ENCODE measurements around the gene CAMTA1.

Gene CAMTA1

GRCh38 chr1:7541629-7542028 lies 756.4 kb downstream of the CAMTA1 start:
- H3K27ac ChIP-seq (ENCODE audit: insufficient read depth, low read depth, low read length, poor library complexity, severe bottlenecking): no peak overlapping the region
- WGBS, 2 experiments: 90 to 92% methylated on average over 11 of the region's 11 CpGs
- peaks cover 6% of the 10 kb centered on the region for H3K4me1 ChIP-seq (ENCODE audit: control insufficient read depth, insufficient read depth, low read length)
- H3K36me3 ChIP-seq (ENCODE audit: control insufficient read depth, insufficient read depth, low read length): no peaks in the 10 kb centered on the region
- no peaks in the 10 kb centered on the region for H3K27me3 ChIP-seq (ENCODE audit: control insufficient read depth, insufficient read depth, low read length, poor library complexity, severe bottlenecking)
- H3K9me3 ChIP-seq (ENCODE audit: control insufficient read depth, low read length): no peaks in the 10 kb centered on the region
- no peak overlapping the region for H3K4me3 ChIP-seq (ENCODE audit: insufficient read depth, low read depth, low read length)

- Histone ChIP-seq H3K27me3 (ENCODE audit: control insufficient read depth, insufficient read depth, low read length, poor library complexity, severe bottlenecking) (no peaks in the 10 kb centered on the region), H3K36me3 (ENCODE audit: control insufficient read depth, insufficient read depth, low read length) (no peaks in the 10 kb centered on the region), H3K9me3 (ENCODE audit: control insufficient read depth, low read length) (no peaks in the 10 kb centered on the region), H3K27ac (ENCODE audit: insufficient read depth, low read depth, low read length, poor library complexity, severe bottlenecking) (no peak overlapping the region), H3K4me1 (ENCODE audit: control insufficient read depth, insufficient read depth, low read length) (no peaks in the 10 kb centered on the region), H3K4me3 (ENCODE audit: insufficient read depth, low read depth, low read length) (no peak overlapping the region)
- WGBS, 2 experiments: 93 to 94% methylated on average over 3 of the region's 3 CpGs
Observed at GRCh38 chr1:7543718-7544090, 758.5 kb downstream of the CAMTA1 start.

- WGBS, 2 experiments: 77 to 78% methylated on average over 10 of the region's 10 CpGs
- H3K4me3 ChIP-seq (ENCODE audit: insufficient read depth, low read depth, low read length): no peak overlapping the region
- H3K4me1 ChIP-seq (ENCODE audit: control insufficient read depth, insufficient read depth, low read length): peaks cover 2% of the 10 kb centered on the region
- no peak overlapping the region for H3K27ac ChIP-seq (ENCODE audit: insufficient read depth, low read depth, low read length, poor library complexity, severe bottlenecking)
- no peaks in the 10 kb centered on the region for H3K36me3 ChIP-seq (ENCODE audit: control insufficient read depth, insufficient read depth, low read length)
- H3K27me3 ChIP-seq (ENCODE audit: control insufficient read depth, insufficient read depth, low read length, poor library complexity, severe bottlenecking): no peaks in the 10 kb centered on the region
- no peaks in the 10 kb centered on the region for H3K9me3 ChIP-seq (ENCODE audit: control insufficient read depth, low read length)
Observed at GRCh38 chr1:7549277-7550161, 764.3 kb downstream of the CAMTA1 start.

GRCh38 chr1:7550261-7550865 lies 765.1 kb downstream of the CAMTA1 start:
- Histone ChIP-seq H3K27ac (ENCODE audit: insufficient read depth, low read depth, low read length, poor library complexity, severe bottlenecking) (no peak overlapping the region), H3K27me3 (ENCODE audit: control insufficient read depth, insufficient read depth, low read length, poor library complexity, severe bottlenecking) (no peaks in the 10 kb centered on the region), H3K9me3 (ENCODE audit: control insufficient read depth, low read length) (no peaks in the 10 kb centered on the region), H3K36me3 (ENCODE audit: control insufficient read depth, insufficient read depth, low read length) (no peaks in the 10 kb centered on the region), H3K4me1 (ENCODE audit: control insufficient read depth, insufficient read depth, low read length) (peaks cover 2% of the 10 kb centered on the region), H3K4me3 (ENCODE audit: insufficient read depth, low read depth, low read length) (no peak overlapping the region)
- WGBS, 2 experiments: 80 to 84% methylated on average over 8 of the region's 8 CpGs

GRCh38 chr1:7550981-7551380 lies 765.7 kb downstream of the CAMTA1 start:
- Histone ChIP-seq H3K4me1 (ENCODE audit: control insufficient read depth, insufficient read depth, low read length) (peaks cover 2% of the 10 kb centered on the region), H3K9me3 (ENCODE audit: control insufficient read depth, low read length) (no peaks in the 10 kb centered on the region), H3K27me3 (ENCODE audit: control insufficient read depth, insufficient read depth, low read length, poor library complexity, severe bottlenecking) (no peaks in the 10 kb centered on the region), H3K36me3 (ENCODE audit: control insufficient read depth, insufficient read depth, low read length) (no peaks in the 10 kb centered on the region), H3K27ac (ENCODE audit: insufficient read depth, low read depth, low read length, poor library complexity, severe bottlenecking) (no peak overlapping the region), H3K4me3 (ENCODE audit: insufficient read depth, low read depth, low read length) (no peak overlapping the region)
- WGBS, 2 experiments: 85 to 89% methylated on average over 6 of the region's 6 CpGs

GRCh38 chr1:7551442-7551841 lies 766.2 kb downstream of the CAMTA1 start:
- no peak overlapping the region for H3K4me3 ChIP-seq (ENCODE audit: insufficient read depth, low read depth, low read length)
- H3K4me1 ChIP-seq (ENCODE audit: control insufficient read depth, insufficient read depth, low read length): peaks cover 2% of the 10 kb centered on the region
- no peaks in the 10 kb centered on the region for H3K36me3 ChIP-seq (ENCODE audit: control insufficient read depth, insufficient read depth, low read length)
- WGBS, 2 experiments: 65 to 66% methylated on average over 8 of the region's 8 CpGs
- H3K27me3 ChIP-seq (ENCODE audit: control insufficient read depth, insufficient read depth, low read length, poor library complexity, severe bottlenecking): no peaks in the 10 kb centered on the region
- H3K27ac ChIP-seq (ENCODE audit: insufficient read depth, low read depth, low read length, poor library complexity, severe bottlenecking): no peak overlapping the region
- no peaks in the 10 kb centered on the region for H3K9me3 ChIP-seq (ENCODE audit: control insufficient read depth, low read length)

GRCh38 chr1:7552402-7552801 lies 767.1 kb downstream of the CAMTA1 start:
- Histone ChIP-seq H3K4me3 (ENCODE audit: insufficient read depth, low read depth, low read length) (no peak overlapping the region), H3K27me3 (ENCODE audit: control insufficient read depth, insufficient read depth, low read length, poor library complexity, severe bottlenecking) (no peaks in the 10 kb centered on the region), H3K4me1 (ENCODE audit: control insufficient read depth, insufficient read depth, low read length) (peaks cover 2% of the 10 kb centered on the region), H3K27ac (ENCODE audit: insufficient read depth, low read depth, low read length, poor library complexity, severe bottlenecking) (no peak overlapping the region), H3K9me3 (ENCODE audit: control insufficient read depth, low read length) (no peaks in the 10 kb centered on the region), H3K36me3 (ENCODE audit: control insufficient read depth, insufficient read depth, low read length) (no peaks in the 10 kb centered on the region)
- WGBS, 2 experiments: 80 to 83% methylated on average over 9 of the region's 9 CpGs

GRCh38 chr1:7553042-7553690 lies 767.9 kb downstream of the CAMTA1 start:
- Histone ChIP-seq H3K36me3 (ENCODE audit: control insufficient read depth, insufficient read depth, low read length) (no peaks in the 10 kb centered on the region), H3K27ac (ENCODE audit: insufficient read depth, low read depth, low read length, poor library complexity, severe bottlenecking) (no peak overlapping the region), H3K4me3 (ENCODE audit: insufficient read depth, low read depth, low read length) (no peak overlapping the region), H3K4me1 (ENCODE audit: control insufficient read depth, insufficient read depth, low read length) (peaks cover 9% of the 10 kb centered on the region), H3K9me3 (ENCODE audit: control insufficient read depth, low read length) (no peaks in the 10 kb centered on the region), H3K27me3 (ENCODE audit: control insufficient read depth, insufficient read depth, low read length, poor library complexity, severe bottlenecking) (no peaks in the 10 kb centered on the region)
- WGBS, 2 experiments: 74 to 77% methylated on average over 3 of the region's 3 CpGs

GRCh38 chr1:7554385-7555235 lies 769.4 kb downstream of the CAMTA1 start:
- WGBS, 2 experiments: 76 to 77% methylated on average over 8 of the region's 8 CpGs
- Histone ChIP-seq H3K27me3 (ENCODE audit: control insufficient read depth, insufficient read depth, low read length, poor library complexity, severe bottlenecking) (no peaks in the 10 kb centered on the region), H3K36me3 (ENCODE audit: control insufficient read depth, insufficient read depth, low read length) (no peaks in the 10 kb centered on the region), H3K27ac (ENCODE audit: insufficient read depth, low read depth, low read length, poor library complexity, severe bottlenecking) (no peak overlapping the region), H3K4me3 (ENCODE audit: insufficient read depth, low read depth, low read length) (no peak overlapping the region), H3K9me3 (ENCODE audit: control insufficient read depth, low read length) (no peaks in the 10 kb centered on the region), H3K4me1 (ENCODE audit: control insufficient read depth, insufficient read depth, low read length) (peaks cover 17% of the 10 kb centered on the region)
